HG02938 (cell line): ENCODE results near the gene BRWD1.
"Not testable (repeated sequence)": the region's sequence is repeated elsewhere in the genome, so short reads cannot be mapped to it uniquely, and the experiment has no call there.

Experiments used
- ATAC-seq: cut with Tn5 transposase; IDR thresholded peaks from one replicate; pipeline ENCODE4 v1.9.1; 2021; ENCODE audit warnings: mild to moderate bottlenecking, moderate library complexity; ENCODE audit not compliant: unreplicated experiment

BRWD1 gene

DNA sequence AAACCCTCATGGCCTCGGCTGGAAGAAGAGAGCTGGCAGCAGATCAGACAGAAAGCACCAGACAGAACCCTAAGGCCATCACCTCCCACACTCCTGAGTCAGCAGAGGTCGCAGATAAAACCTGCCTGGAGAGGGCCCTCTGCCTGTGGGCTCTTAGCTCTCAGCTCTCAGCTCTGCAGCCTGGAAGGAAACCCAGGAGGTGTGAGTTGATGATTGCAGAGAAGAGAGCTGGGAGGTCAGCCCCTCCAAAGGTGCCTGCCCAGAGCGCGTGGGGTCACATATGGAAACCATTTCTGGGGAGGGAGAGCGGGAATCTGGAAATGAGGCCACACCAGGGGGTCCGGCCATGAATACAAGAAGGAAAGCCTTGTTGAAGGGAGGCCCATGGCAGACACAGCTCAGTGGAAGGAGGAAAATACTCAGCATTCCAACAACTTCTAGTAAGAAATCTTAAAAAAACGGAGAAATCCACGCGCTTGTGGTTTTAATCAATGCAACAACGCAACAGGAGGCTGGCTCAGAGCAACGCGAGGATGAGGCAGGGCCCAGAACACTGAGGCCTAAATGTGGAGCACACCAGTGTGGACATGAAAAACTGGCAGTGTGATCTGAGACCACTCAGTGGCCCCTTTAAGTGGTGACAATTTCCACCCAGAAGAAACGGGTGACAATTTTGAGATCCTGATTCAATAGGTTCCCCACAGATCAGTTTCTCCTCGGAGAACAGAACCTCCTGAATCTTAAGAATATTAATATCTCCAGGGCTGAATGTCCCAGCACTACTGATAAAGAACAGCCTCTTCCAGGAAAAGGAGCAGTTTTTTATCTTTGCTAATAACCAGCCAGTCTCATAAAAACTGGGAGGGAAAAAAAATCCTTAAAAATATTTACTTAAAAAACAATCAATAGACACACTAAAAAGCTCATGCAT is 175.9 kb downstream of the BRWD1 start:
- no peak for ATAC-seq

DNA sequence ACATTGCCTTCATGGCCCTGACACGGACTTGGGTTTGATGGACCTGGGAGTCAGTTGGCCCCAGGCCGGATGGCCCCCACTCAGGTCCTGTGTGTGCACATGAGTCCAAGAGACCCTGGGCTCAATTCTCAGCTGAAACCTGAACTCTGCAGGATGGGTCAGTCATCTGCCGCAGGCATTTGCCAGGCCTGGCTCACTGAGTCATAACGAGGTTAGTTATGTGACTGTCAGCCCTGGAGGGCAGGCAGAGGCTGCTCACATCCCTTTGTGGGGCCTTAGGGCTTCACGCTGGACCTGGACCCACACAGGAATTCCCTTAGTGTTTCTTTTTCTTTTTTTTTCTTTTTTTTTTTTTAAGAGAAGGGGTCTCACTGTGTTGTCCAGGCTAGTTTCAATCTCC is 176.7 kb downstream of the BRWD1 start:
- no peak for ATAC-seq

GRCh38 chr21:39136138-39136537 is 177.3 kb downstream of the BRWD1 start:
- ATAC-seq = not testable (repeated sequence)

DNA sequence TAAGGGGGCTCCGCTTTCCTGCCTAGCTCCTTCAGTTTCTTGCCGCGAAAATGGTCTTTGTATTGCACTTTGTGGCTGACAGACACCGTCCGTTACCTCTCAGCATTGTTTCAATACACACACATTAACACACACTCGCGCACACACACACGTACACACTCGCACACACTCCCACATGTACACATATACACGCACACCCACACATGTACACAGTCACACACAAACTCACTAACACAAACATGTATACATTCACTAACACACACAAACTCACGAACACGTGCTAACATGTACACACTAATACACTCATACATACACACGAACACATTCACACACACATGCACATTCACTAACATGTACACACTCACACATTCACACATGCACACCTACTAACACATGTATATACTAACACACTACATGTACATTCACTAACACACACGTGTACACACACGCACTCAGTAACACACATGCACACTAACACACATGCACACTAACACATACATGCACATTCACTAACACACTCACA is 179.1 kb downstream of the BRWD1 start:
- ATAC-seq = no peak
